Naive thymus-derived CD4-positive, alpha-beta T cell (primary cell): ENCODE results near the gene MPP4. TPM values are rescaled to one million over a fixed set of nuclear protein-coding genes. Genes with fewer than 3 reads are reported as not detected.

Source experiments
- ATAC-seq: fragments of 150-1000 bp; cut with Tn5 transposase; 2 replicates; pipeline ENCODE4 v1.10.0; 2021; ENCODE audit warnings: mild to moderate bottlenecking, moderate library complexity
- CTCF ChIA-PET: fragments of 350-600 bp; sonication (Branson Sonifier 250); formaldehyde crosslinking; loops from one replicate; lab custom pipeline; 2021; ENCODE audit warnings: antibody characterized with exemption; lab: Charles Lee
- POLR2A ChIA-PET: fragments of 350-600 bp; sonication (Branson Sonifier 250); formaldehyde crosslinking; loops from one replicate; lab custom pipeline; 2021; ENCODE audit warnings: antibody characterized with exemption, inconsistent platforms; lab: Charles Lee
- DNase-seq, 9 donors: peaks; one replicate each; pipeline versions ENCODE4 v3.0.0 to v3.0.0-alpha.2; 2020 to 2022; ENCODE audit warnings: mixed read lengths in 1 of 9
- H3K27ac ChIP-seq: one replicate; pipeline ENCODE4 v1.7.0; 2013; ENCODE audit warnings: mild to moderate bottlenecking, low read depth, low read length, moderate library complexity
- H3K27me3 ChIP-seq, 2 donors: one replicate each; pipeline ENCODE4 v1.7.0; 2013; ENCODE audit warnings: low read length in 2 of 2, mild to moderate bottlenecking in 2 of 2, moderate library complexity in 2 of 2; ENCODE audit not compliant: control insufficient read depth in 2 of 2, insufficient read depth in 2 of 2
- H3K36me3 ChIP-seq, 3 experiments: 1 replicate in 2 of 3; 2 replicates in 1 of 3; pipeline ENCODE4 v1.7.0; 2013; ENCODE audit warnings: low read length in 3 of 3, mild to moderate bottlenecking in 3 of 3, moderate library complexity in 1 of 3; ENCODE audit not compliant: insufficient read depth in 3 of 3, control insufficient read depth in 2 of 3
- H3K4me1 ChIP-seq, 2 donors: one replicate each; pipeline ENCODE4 v1.7.0; 2013; ENCODE audit warnings: low read length in 2 of 2, mild to moderate bottlenecking in 2 of 2, moderate library complexity in 1 of 2; ENCODE audit not compliant: control insufficient read depth in 2 of 2, insufficient read depth in 2 of 2
- H3K4me3 ChIP-seq: 2 replicates; pipeline ENCODE4 v1.7.0; 2013; ENCODE audit warnings: mild to moderate bottlenecking, low read length
- H3K9me3 ChIP-seq, 3 experiments: 1 replicate in 2 of 3; 2 replicates in 1 of 3; pipeline ENCODE4 v1.7.0; 2013; ENCODE audit warnings: low read length in 3 of 3; ENCODE audit not compliant: control insufficient read depth in 2 of 3
- H3K27ac Mint-ChIP-seq, 9 donors: one replicate each; pipeline ENCODE4 v1.8.0; 2020 to 2022; ENCODE audit warnings: mixed read lengths in 9 of 9, mild to moderate bottlenecking in 8 of 9, moderate library complexity in 5 of 9, inconsistent platforms in 2 of 9
- H3K27me3 Mint-ChIP-seq, 5 donors: one replicate each; pipeline ENCODE4 v1.8.0; 2021 to 2022; ENCODE audit warnings: mixed read lengths in 5 of 5, mild to moderate bottlenecking in 1 of 5
- H3K36me3 Mint-ChIP-seq, 5 donors: one replicate each; pipeline ENCODE4 v1.8.0; 2020 to 2022; ENCODE audit warnings: mixed read lengths in 5 of 5, mild to moderate bottlenecking in 3 of 5, inconsistent platforms in 1 of 5
- H3K4me1 Mint-ChIP-seq, 7 donors: one replicate each; pipeline ENCODE4 v1.8.0; 2020 to 2022; ENCODE audit warnings: mixed read lengths in 7 of 7, mild to moderate bottlenecking in 3 of 7, inconsistent platforms in 1 of 7
- H3K4me3 Mint-ChIP-seq, 10 donors: one replicate each; pipeline ENCODE4 v1.8.0; 2020 to 2022; ENCODE audit warnings: mild to moderate bottlenecking in 10 of 10, mixed read lengths in 10 of 10, moderate library complexity in 6 of 10, inconsistent platforms in 2 of 10
- H3K9me3 Mint-ChIP-seq, 11 donors: one replicate each; pipeline ENCODE4 v1.8.0; 2020 to 2022; ENCODE audit warnings: mixed read lengths in 11 of 11, mild to moderate bottlenecking in 4 of 11, inconsistent platforms in 1 of 11, moderate library complexity in 1 of 11
- intact Hi-C, 2 donors: fragments of 100-400 bp; cut with micrococcal nuclease; formaldehyde crosslinking; loops; one replicate each; pipeline ENCODE4 v1.15.1; 2023
- polyA plus RNA-seq, 2 donors: library from polyadenylated mRNA; unstranded; fragments of 300-500 nt; fragmentation: Illumina TruSeq; gene quantifications; one replicate each; pipeline ENCODE4 v1.2.3, GENCODE V29; 2021
- total RNA-seq, 6 experiments: library from RNA in 5 of 6; stranded (reverse) in 5 of 6; gene quantifications; 1 replicate in 5 of 6; 2 replicates in 1 of 6; pipeline ENCODE4 v1.2.3 and lab custom pipeline; 2021 to 2026

MPP4 gene
- total and polyA plus RNA-seq, 7 experiments from 2014 or later = 0.12 to 0.47 TPM; not detected in 5

- intact Hi-C loops = no loop called here
- Mint-ChIP-seq H3K27me3 (no peaks in the 10 kb centered on the region), H3K4me3 (no peak overlapping the region), H3K27ac (no peak overlapping the region), H3K4me1 (no peaks in the 10 kb centered on the region), H3K36me3 (peaks cover 4 to 26% (median 23%) of the 10 kb centered on the region in 5 donors), H3K9me3 (no peaks in the 10 kb centered on the region)
- H3K27ac ChIP-seq = no peak overlapping the region
- no peaks in the 10 kb centered on the region for H3K9me3 ChIP-seq
- CTCF ChIA-PET = no interaction called here
- no peaks in the 10 kb centered on the region for H3K4me1 ChIP-seq
- no peak for DNase-seq
- H3K4me3 ChIP-seq = no peak overlapping the region
- POLR2A ChIA-PET = no interaction called here
- H3K27me3 ChIP-seq = no peaks in the 10 kb centered on the region
- no peak for ATAC-seq
- H3K36me3 ChIP-seq = peaks cover 0 to 16% (median 0%) of the 10 kb centered on the region in 3 experiments
Measured at GRCh38 chr2:201630577-201630976, 67.9 kb downstream of the MPP4 start.

DNA sequence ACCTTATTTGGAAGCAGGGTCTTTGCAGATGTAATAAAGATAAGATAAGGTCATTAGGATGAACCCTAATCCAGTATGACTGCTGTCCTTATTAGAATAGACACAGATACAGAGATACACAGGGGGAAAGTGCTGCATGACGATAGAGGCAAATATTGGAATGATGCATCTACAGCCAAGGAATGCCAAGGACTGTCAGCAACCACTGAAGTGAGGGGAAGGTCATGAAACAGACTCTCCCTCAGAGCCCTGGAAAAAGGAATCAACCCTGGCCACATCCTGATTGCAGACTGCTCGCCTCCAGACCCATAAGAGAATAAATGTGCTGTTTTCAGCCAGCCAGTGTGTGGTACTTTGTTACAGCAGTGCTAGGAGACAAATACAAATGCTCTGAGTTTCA is 69.9 kb downstream of the MPP4 start:
- Histone ChIP-seq H3K36me3 (peaks cover 0 to 9% (median 0%) of the 10 kb centered on the region in 3 experiments), H3K4me1 (no peaks in the 10 kb centered on the region), H3K4me3 (no peak overlapping the region), H3K27me3 (no peaks in the 10 kb centered on the region), H3K9me3 (no peaks in the 10 kb centered on the region), H3K27ac (no peak overlapping the region)
- Mint-ChIP-seq H3K4me3 (no peak overlapping the region), H3K27me3 (no peaks in the 10 kb centered on the region), H3K4me1 (no peaks in the 10 kb centered on the region), H3K27ac (no peak overlapping the region), H3K36me3 (peaks cover 0 to 22% (median 18%) of the 10 kb centered on the region in 5 donors), H3K9me3 (no peaks in the 10 kb centered on the region)
- DNase-seq = no peak
- intact Hi-C loops = no loop called here
- ChIA-PET POLR2A (interaction anchor here (1.1 to 1.2 kb wide), 2 partner anchors 14 to 23 kb away, joined by 4 read pairs; partner anchors contain the start of gene TMEM237), CTCF (no interaction called here)
- no peak for ATAC-seq

- no peaks in the 10 kb centered on the region for H3K27me3 Mint-ChIP-seq
- peaks cover 0 to under 1% (median 0%) of the 10 kb centered on the region in 11 donors for H3K9me3 Mint-ChIP-seq
- H3K4me1 Mint-ChIP-seq = no peaks in the 10 kb centered on the region
- no peak for ATAC-seq
- H3K9me3 ChIP-seq = no peaks in the 10 kb centered on the region
- intact Hi-C loops = no loop called here
- ChIA-PET CTCF (no interaction called here), POLR2A (no interaction called here)
- no peaks in the 10 kb centered on the region for H3K27me3 ChIP-seq
- H3K36me3 Mint-ChIP-seq = peaks cover 0 to 8% (median 4%) of the 10 kb centered on the region in 5 donors
- H3K4me3 ChIP-seq = no peak overlapping the region
- H3K27ac Mint-ChIP-seq = peak overlapping the region in 1 of 9 donors; percentile 32
- H3K27ac ChIP-seq = no peak overlapping the region
- no peaks in the 10 kb centered on the region for H3K4me1 ChIP-seq
- DNase-seq = no peak
- H3K4me3 Mint-ChIP-seq = no peak overlapping the region
- H3K36me3 ChIP-seq = no peaks in the 10 kb centered on the region
Measured at GRCh38 chr2:201622306-201622970, 76.0 kb downstream of the MPP4 start.

DNA sequence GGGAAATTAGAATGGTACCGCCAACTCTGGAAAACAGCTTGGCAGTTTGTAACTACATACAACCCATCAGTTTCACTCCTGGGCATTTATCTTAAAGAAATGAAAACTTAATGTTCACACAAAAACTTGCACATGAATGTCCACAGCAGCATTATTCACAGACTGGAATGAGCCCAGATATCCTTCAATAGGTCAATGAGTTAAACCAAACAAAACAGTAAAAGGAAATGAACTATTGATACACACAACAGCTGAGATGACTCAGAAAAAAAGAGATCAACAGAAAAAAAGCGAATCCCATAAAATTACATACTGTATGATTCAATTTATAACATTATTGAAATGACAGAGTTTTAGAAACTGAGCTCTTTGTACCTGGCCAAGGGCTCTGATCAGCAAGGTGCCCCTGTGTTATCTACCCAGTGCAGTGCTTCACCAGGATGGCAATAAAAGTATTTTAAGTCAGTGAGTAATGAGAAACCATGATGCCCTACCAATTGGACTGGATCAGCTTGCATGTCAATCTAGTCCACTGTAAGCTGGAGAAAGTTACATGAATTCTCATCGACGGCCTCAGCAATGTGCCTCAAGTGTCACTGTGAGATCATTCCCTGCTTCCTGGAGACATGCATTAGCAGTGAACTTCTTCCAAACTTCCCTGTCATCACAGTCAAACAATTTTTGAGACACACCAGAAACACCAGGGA is 77.0 kb downstream of the MPP4 start:
- ChIA-PET CTCF (interaction anchor here (0.5 kb wide), 1 partner anchor 166 kb away, joined by 3 read pairs; no protein-coding TSS in a partner anchor), POLR2A (no interaction called here)
- H3K4me1 ChIP-seq = no peaks in the 10 kb centered on the region
- Mint-ChIP-seq H3K36me3 (peaks cover 0 to 8% (median 2%) of the 10 kb centered on the region in 5 donors), H3K4me3 (no peak overlapping the region), H3K27ac (no peak overlapping the region), H3K9me3 (peaks cover 0 to 5% (median 0%) of the 10 kb centered on the region in 11 donors), H3K27me3 (peaks cover 0 to 3% (median 0%) of the 10 kb centered on the region in 5 donors), H3K4me1 (no peaks in the 10 kb centered on the region)
- no peaks in the 10 kb centered on the region for H3K27me3 ChIP-seq
- no peaks in the 10 kb centered on the region for H3K9me3 ChIP-seq
- ATAC-seq (no peak), DNase-seq (no peak)
- no peaks in the 10 kb centered on the region for H3K36me3 ChIP-seq
- intact Hi-C loops = no loop called here
- no peak overlapping the region for H3K4me3 ChIP-seq
- no peak overlapping the region for H3K27ac ChIP-seq

DNA sequence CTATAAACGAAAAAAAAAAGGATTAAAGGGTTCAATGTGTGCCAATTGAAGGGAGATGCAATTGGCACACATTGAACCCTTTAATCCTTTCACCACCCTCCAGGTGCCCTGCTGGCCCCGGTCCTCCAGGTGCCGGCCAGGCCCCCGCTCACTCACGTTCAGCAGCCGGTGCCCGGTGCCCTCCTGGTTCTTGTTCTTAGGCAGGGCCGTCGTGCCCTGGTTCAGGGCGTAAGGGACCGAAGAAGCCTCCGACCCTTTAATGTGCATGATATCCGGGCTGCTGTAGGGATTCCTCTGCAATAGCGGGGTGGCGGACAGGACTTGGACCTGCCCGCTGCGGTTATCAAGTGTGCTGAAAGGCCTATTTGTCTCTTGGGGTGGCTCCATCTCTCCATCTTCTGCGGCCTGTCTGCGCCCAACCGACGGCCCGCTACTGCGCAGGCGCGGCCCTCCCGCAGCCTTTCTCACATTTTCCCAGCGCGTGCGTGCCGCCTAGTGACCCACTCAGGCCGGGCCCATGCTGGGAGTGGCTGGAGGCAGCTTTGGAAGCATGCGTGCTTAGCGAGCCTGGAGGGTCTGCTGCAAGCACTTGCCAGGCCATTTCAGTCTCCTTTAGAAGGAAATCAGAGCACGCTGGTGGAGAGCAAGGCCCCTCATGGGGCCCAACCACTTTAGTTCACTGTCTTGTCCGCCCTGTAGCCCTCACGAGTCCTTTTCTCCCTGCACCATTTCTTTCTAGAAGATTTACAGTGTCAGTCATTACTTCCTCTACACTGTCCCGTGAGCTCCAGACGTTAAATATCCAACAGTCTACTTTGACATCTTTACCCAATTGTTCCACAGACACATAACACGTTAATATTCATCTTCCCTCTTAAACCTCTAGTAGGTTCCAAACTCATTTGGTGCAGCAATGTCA is 79.4 kb downstream of the MPP4 start:
- Mint-ChIP-seq H3K4me3 (no peak overlapping the region), H3K36me3 (no peaks in the 10 kb centered on the region), H3K4me1 (no peaks in the 10 kb centered on the region), H3K9me3 (peaks cover 0 to 5% (median 0%) of the 10 kb centered on the region in 11 donors), H3K27ac (no peak overlapping the region), H3K27me3 (peaks cover 0 to 19% (median 0%) of the 10 kb centered on the region in 5 donors)
- Histone ChIP-seq H3K27ac (no peak overlapping the region), H3K36me3 (no peaks in the 10 kb centered on the region), H3K9me3 (no peaks in the 10 kb centered on the region), H3K27me3 (no peaks in the 10 kb centered on the region), H3K4me3 (no peak overlapping the region), H3K4me1 (no peaks in the 10 kb centered on the region)
- DNase-seq = no peak
- ChIA-PET CTCF (no interaction called here), POLR2A (interaction anchor here (0.7 kb wide), 1 partner anchor 17 kb away, joined by 3 read pairs; no protein-coding TSS in a partner anchor)
- ATAC-seq = peak; percentile 16
- intact Hi-C loops = no loop called here

GRCh38 chr2:201608021-201608420 is 90.4 kb downstream of the MPP4 start:
- no peak overlapping the region for H3K27ac Mint-ChIP-seq
- peaks cover 0 to 10% (median 0%) of the 10 kb centered on the region in 5 donors for H3K36me3 Mint-ChIP-seq
- no peak overlapping the region for H3K4me3 ChIP-seq
- no peaks in the 10 kb centered on the region for H3K9me3 ChIP-seq
- CTCF ChIA-PET = no interaction called here
- H3K4me3 Mint-ChIP-seq = no peak overlapping the region
- intact Hi-C loops = no loop called here
- no peak for ATAC-seq
- H3K4me1 ChIP-seq = no peaks in the 10 kb centered on the region
- no peaks in the 10 kb centered on the region for H3K36me3 ChIP-seq
- no peaks in the 10 kb centered on the region for H3K4me1 Mint-ChIP-seq
- H3K27me3 Mint-ChIP-seq = peaks cover 2 to 28% (median 11%) of the 10 kb centered on the region in 5 donors
- no peak overlapping the region for H3K27ac ChIP-seq
- H3K27me3 ChIP-seq = no peaks in the 10 kb centered on the region
- DNase-seq = no peak
- POLR2A ChIA-PET = no interaction called here
- H3K9me3 Mint-ChIP-seq = peaks cover 0 to 24% (median 9%) of the 10 kb centered on the region in 11 donors
